ENCODE results near the gene PRAMEF8.
"Not testable (repeated sequence)": the region's sequence is repeated elsewhere in the genome, so short reads cannot be mapped to it uniquely, and the experiment has no call there.

Gene PRAMEF8

GRCh38 chr1:13285037-13285436 lies at the start of gene PRAMEF8:
Gene PRAMEF8 (minus strand): TSS chr1:13285137. CDS start chr1:13284091, 1,046 bp downstream.
- DNase-seq; in situ Hi-C loops (cut with HindIII; ENCODE audit: low pct_ligation_motif_present, low sequenced_read_pairs); H3K27me3 ChIP-seq (replicated peaks); H3K27ac ChIP-seq; H3K4me3 ChIP-seq (ENCODE audit: low read depth, low read length); H3K36me3 ChIP-seq (replicated peaks): not testable (repeated sequence)

- H3K4me3 ChIP-seq (ENCODE audit: low read depth, low read length); H3K27ac ChIP-seq; in situ Hi-C loops (cut with HindIII; ENCODE audit: low pct_ligation_motif_present, low sequenced_read_pairs); DNase-seq; H3K27me3 ChIP-seq (replicated peaks); H3K36me3 ChIP-seq (replicated peaks): not testable (repeated sequence)
Observed at GRCh38 chr1:13315281-13315680, 30.3 kb upstream of the PRAMEF8 start, which contains the start of gene PRAMEF15. Gene PRAMEF15 (plus strand): TSS chr1:13315581. CDS start chr1:13318408, 2,827 bp downstream.

GRCh38 chr1:13303239-13303638 lies 18.3 kb upstream of the PRAMEF8 start, which contains the start of gene PRAMEF33:
Gene PRAMEF33 (plus strand): TSS chr1:13303539. CDS start chr1:13305955, 2,416 bp downstream.
- H3K27me3 ChIP-seq (replicated peaks); in situ Hi-C loops (cut with HindIII; ENCODE audit: low pct_ligation_motif_present, low sequenced_read_pairs); H3K4me3 ChIP-seq (ENCODE audit: low read depth, low read length); H3K27ac ChIP-seq; H3K36me3 ChIP-seq (replicated peaks); DNase-seq: not testable (repeated sequence)

GRCh38 chr1:13302197-13302596 lies 17.3 kb upstream of the PRAMEF8 start:
- DNase-seq; H3K4me3 ChIP-seq (ENCODE audit: low read depth, low read length); H3K27ac ChIP-seq; H3K36me3 ChIP-seq (replicated peaks); H3K27me3 ChIP-seq (replicated peaks); in situ Hi-C loops (cut with HindIII; ENCODE audit: low pct_ligation_motif_present, low sequenced_read_pairs): not testable (repeated sequence)

- H3K36me3 ChIP-seq (replicated peaks); H3K27ac ChIP-seq; H3K27me3 ChIP-seq (replicated peaks); in situ Hi-C loops (cut with HindIII; ENCODE audit: low pct_ligation_motif_present, low sequenced_read_pairs); H3K4me3 ChIP-seq (ENCODE audit: low read depth, low read length); DNase-seq: not testable (repeated sequence)
Observed at GRCh38 chr1:13298699-13299098, 13.8 kb upstream of the PRAMEF8 start.

GRCh38 chr1:13297216-13297931 lies 12.4 kb upstream of the PRAMEF8 start:
- H3K4me3 ChIP-seq (ENCODE audit: low read depth, low read length); DNase-seq; in situ Hi-C loops (cut with HindIII; ENCODE audit: low pct_ligation_motif_present, low sequenced_read_pairs); H3K27ac ChIP-seq; H3K27me3 ChIP-seq (replicated peaks); H3K36me3 ChIP-seq (replicated peaks): not testable (repeated sequence)

- in situ Hi-C loops (cut with HindIII; ENCODE audit: low pct_ligation_motif_present, low sequenced_read_pairs); H3K27me3 ChIP-seq (replicated peaks); H3K27ac ChIP-seq; DNase-seq; H3K36me3 ChIP-seq (replicated peaks); H3K4me3 ChIP-seq (ENCODE audit: low read depth, low read length): not testable (repeated sequence)
Observed at GRCh38 chr1:13289030-13289429, 4.1 kb upstream of the PRAMEF8 start.

- H3K4me3 ChIP-seq (ENCODE audit: low read depth, low read length); DNase-seq; in situ Hi-C loops (cut with HindIII; ENCODE audit: low pct_ligation_motif_present, low sequenced_read_pairs); H3K27ac ChIP-seq; H3K36me3 ChIP-seq (replicated peaks); H3K27me3 ChIP-seq (replicated peaks): not testable (repeated sequence)
Observed at GRCh38 chr1:13279617-13280016, 5.3 kb downstream of the PRAMEF8 start.

- H3K36me3 ChIP-seq (replicated peaks); H3K27me3 ChIP-seq (replicated peaks); DNase-seq; H3K27ac ChIP-seq; in situ Hi-C loops (cut with HindIII; ENCODE audit: low pct_ligation_motif_present, low sequenced_read_pairs); H3K4me3 ChIP-seq (ENCODE audit: low read depth, low read length): not testable (repeated sequence)
Observed at GRCh38 chr1:13277016-13277415, 7.9 kb downstream of the PRAMEF8 start.

GRCh38 chr1:13265124-13265523 lies 19.8 kb downstream of the PRAMEF8 start:
- DNase-seq; H3K27ac ChIP-seq; in situ Hi-C loops (cut with HindIII; ENCODE audit: low pct_ligation_motif_present, low sequenced_read_pairs); H3K4me3 ChIP-seq (ENCODE audit: low read depth, low read length); H3K36me3 ChIP-seq (replicated peaks); H3K27me3 ChIP-seq (replicated peaks): not testable (repeated sequence)

- H3K36me3 ChIP-seq (replicated peaks); H3K4me3 ChIP-seq (ENCODE audit: low read depth, low read length); H3K27me3 ChIP-seq (replicated peaks); H3K27ac ChIP-seq; in situ Hi-C loops (cut with HindIII; ENCODE audit: low pct_ligation_motif_present, low sequenced_read_pairs); DNase-seq: not testable (repeated sequence)
Observed at GRCh38 chr1:13253898-13254297, 31.0 kb downstream of the PRAMEF8 start, which contains the start of gene PRAMEF5. Gene PRAMEF5 (plus strand): TSS chr1:13254198. CDS start chr1:13259269, 5,071 bp downstream.

GRCh38 chr1:13247122-13247521 lies 37.8 kb downstream of the PRAMEF8 start:
- H3K27ac ChIP-seq; DNase-seq; H3K4me3 ChIP-seq (ENCODE audit: low read depth, low read length); in situ Hi-C loops (cut with HindIII; ENCODE audit: low pct_ligation_motif_present, low sequenced_read_pairs); H3K36me3 ChIP-seq (replicated peaks); H3K27me3 ChIP-seq (replicated peaks): not testable (repeated sequence)

GRCh38 chr1:13246554-13246871 lies 38.4 kb downstream of the PRAMEF8 start:
- H3K27ac ChIP-seq; H3K36me3 ChIP-seq (replicated peaks); H3K4me3 ChIP-seq (ENCODE audit: low read depth, low read length); in situ Hi-C loops (cut with HindIII; ENCODE audit: low pct_ligation_motif_present, low sequenced_read_pairs); DNase-seq; H3K27me3 ChIP-seq (replicated peaks): not testable (repeated sequence)

- in situ Hi-C loops (cut with HindIII; ENCODE audit: low pct_ligation_motif_present, low sequenced_read_pairs); H3K36me3 ChIP-seq (replicated peaks); DNase-seq; H3K27me3 ChIP-seq (replicated peaks); H3K4me3 ChIP-seq (ENCODE audit: low read depth, low read length); H3K27ac ChIP-seq: not testable (repeated sequence)
Observed at GRCh38 chr1:13245841-13246553, 38.9 kb downstream of the PRAMEF8 start.
